Suprapubic skin (tissue), 4 donors: ENCODE results near the gene PLA2R1. TPM values are rescaled to one million over a fixed set of nuclear protein-coding genes. Genes with fewer than 3 reads are reported as not detected.

Source experiments
- DNase-seq, 2 donors: peaks; one replicate each; pipeline ENCODE4 v3.0.0-alpha.2; 2019; ENCODE audit warnings: low spot score in 2 of 2
- H3K27ac ChIP-seq: fragments of 200-600 bp; sonication (generic); one replicate; pipeline ENCODE4 v1.5.1; 2019
- H3K27me3 ChIP-seq: fragments of 200-600 bp; sonication (generic); one replicate; pipeline ENCODE4 v1.5.1; 2019
- H3K36me3 ChIP-seq: fragments of 200-600 bp; sonication (generic); one replicate; pipeline ENCODE4 v1.5.1; 2019
- H3K4me1 ChIP-seq: fragments of 200-600 bp; sonication (generic); one replicate; pipeline ENCODE4 v1.5.1; 2019
- H3K4me3 ChIP-seq: fragments of 200-600 bp; sonication (generic); one replicate; pipeline ENCODE4 v1.5.1; 2019; ENCODE audit warnings: mild to moderate bottlenecking
- H3K9me3 ChIP-seq: fragments of 200-600 bp; sonication (generic); one replicate; pipeline ENCODE4 v1.5.1; 2019
- EP300 ChIP-seq: sonication (generic); formaldehyde crosslinking; IDR thresholded peaks from one replicate; pipeline ENCODE4 v1.6.1; 2017; ENCODE audit warnings: antibody characterized with exemption
- POLR2A ChIP-seq, 2 donors: fragments of 450-650 bp; IDR thresholded peaks; one replicate each; pipeline ENCODE4 v1.6.1; 2017; ENCODE audit warnings: antibody characterized with exemption in 2 of 2, mild to moderate bottlenecking in 2 of 2, moderate library complexity in 2 of 2
- POLR2AphosphoS5 ChIP-seq, 3 donors: sonication (generic); formaldehyde crosslinking; IDR thresholded peaks; one replicate each; pipeline ENCODE4 v1.6.1; 2017; ENCODE audit warnings: antibody characterized with exemption in 3 of 3
- WGBS: methylation state at CpG from one replicate; pipeline ENCODE4 v1.1.5; 2018; 5-methylcytosine and 5-hydroxymethylcytosine counted together
- total RNA-seq, 4 donors: library from RNA; depleted of rRNA; stranded (reverse); fragments of >200 nt; gene quantifications; one replicate each; pipeline ENCODE4 v1.1.0, GENCODE V29; 2016
- TF ChIP-seq, protein P1 (sequence below), 2 donors: fragments of 200-600 bp in 1 of 2; fragments of 450-650 bp in 1 of 2; sonication (generic) in 1 of 2; IDR thresholded peaks; one replicate each; pipeline ENCODE4 v1.5.1; 2016 to 2019; ENCODE audit warnings: antibody characterized with exemption in 2 of 2, mild to moderate bottlenecking in 1 of 2, moderate library complexity in 1 of 2

PLA2R1 gene
- total RNA-seq, 4 donors from 2014 or later = 31.3 to 68.8 (median 40.8) TPM

DNA sequence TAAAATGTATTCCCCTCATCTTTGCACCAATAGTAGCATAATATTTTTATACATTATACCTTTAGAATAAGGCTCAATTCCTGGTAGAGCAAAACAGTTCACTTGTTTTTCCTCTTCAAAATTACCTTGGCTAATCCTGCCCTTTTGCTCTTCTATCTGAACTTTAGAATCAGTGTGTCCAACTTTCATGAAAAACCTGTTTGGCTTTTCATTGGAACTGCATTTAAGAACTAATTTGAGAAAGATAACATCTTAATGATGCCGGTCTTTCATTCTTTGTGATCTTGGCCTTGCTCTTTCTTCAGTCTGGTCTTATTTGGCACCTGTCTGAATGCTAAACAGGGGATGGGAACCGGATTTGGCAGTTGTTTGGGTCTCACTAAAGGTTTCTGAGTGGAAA lies 151.5 kb downstream of the PLA2R1 start:
- no peak overlapping the region for H3K4me3 ChIP-seq
- H3K27me3 ChIP-seq = no peaks in the 10 kb centered on the region
- H3K9me3 ChIP-seq = no peaks in the 10 kb centered on the region
- no peaks in the 10 kb centered on the region for H3K4me1 ChIP-seq
- no peak for DNase-seq
- TF ChIP-seq POLR2AphosphoS5 (IDR thresholded peaks at IDR 0.05) (no peak), EP300 (no peak), POLR2A (IDR thresholded peaks at IDR 0.05) (no peak)
- TF ChIP-seq, protein P1, sequence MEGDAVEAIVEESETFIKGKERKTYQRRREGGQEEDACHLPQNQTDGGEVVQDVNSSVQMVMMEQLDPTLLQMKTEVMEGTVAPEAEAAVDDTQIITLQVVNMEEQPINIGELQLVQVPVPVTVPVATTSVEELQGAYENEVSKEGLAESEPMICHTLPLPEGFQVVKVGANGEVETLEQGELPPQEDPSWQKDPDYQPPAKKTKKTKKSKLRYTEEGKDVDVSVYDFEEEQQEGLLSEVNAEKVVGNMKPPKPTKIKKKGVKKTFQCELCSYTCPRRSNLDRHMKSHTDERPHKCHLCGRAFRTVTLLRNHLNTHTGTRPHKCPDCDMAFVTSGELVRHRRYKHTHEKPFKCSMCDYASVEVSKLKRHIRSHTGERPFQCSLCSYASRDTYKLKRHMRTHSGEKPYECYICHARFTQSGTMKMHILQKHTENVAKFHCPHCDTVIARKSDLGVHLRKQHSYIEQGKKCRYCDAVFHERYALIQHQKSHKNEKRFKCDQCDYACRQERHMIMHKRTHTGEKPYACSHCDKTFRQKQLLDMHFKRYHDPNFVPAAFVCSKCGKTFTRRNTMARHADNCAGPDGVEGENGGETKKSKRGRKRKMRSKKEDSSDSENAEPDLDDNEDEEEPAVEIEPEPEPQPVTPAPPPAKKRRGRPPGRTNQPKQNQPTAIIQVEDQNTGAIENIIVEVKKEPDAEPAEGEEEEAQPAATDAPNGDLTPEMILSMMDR (IDR thresholded peaks at IDR 0.05) = no peak
- no peak overlapping the region for H3K27ac ChIP-seq
- 56% methylated on average over 2 of the region's 2 CpGs for WGBS
- no peaks in the 10 kb centered on the region for H3K36me3 ChIP-seq

DNA sequence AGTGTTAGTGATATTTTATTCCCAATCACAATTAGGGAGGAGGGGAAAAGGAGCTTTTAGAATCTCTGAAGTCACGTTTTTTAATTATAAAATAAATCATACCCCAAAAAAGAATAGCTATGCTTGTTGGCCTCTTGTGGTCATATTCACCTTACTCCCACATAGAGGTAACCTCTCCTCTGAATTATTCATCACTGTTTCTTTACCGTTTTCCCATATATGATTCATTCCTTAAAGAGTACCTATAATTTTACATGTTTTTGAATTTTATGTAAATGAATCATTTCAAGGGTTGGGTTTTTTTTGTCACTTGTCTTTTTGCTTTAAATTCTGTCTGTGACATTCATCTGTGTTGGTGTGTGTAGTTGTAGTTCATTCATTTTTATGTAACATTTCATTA lies 153.8 kb downstream of the PLA2R1 start:
- H3K9me3 ChIP-seq = no peaks in the 10 kb centered on the region
- no peak overlapping the region for H3K4me3 ChIP-seq
- TF ChIP-seq POLR2A (IDR thresholded peaks at IDR 0.05) = no peak
- TF ChIP-seq, protein P1 (IDR thresholded peaks at IDR 0.05) = no peak
- no peak for TF ChIP-seq EP300
- no peak for TF ChIP-seq POLR2AphosphoS5 (IDR thresholded peaks at IDR 0.05)
- H3K4me1 ChIP-seq = peaks cover 11% of the 10 kb centered on the region
- no peak for DNase-seq
- H3K27ac ChIP-seq = no peak overlapping the region
- WGBS = 76% methylated on average over 2 of the region's 2 CpGs
- H3K36me3 ChIP-seq = no peaks in the 10 kb centered on the region
- H3K27me3 ChIP-seq = no peaks in the 10 kb centered on the region

DNA sequence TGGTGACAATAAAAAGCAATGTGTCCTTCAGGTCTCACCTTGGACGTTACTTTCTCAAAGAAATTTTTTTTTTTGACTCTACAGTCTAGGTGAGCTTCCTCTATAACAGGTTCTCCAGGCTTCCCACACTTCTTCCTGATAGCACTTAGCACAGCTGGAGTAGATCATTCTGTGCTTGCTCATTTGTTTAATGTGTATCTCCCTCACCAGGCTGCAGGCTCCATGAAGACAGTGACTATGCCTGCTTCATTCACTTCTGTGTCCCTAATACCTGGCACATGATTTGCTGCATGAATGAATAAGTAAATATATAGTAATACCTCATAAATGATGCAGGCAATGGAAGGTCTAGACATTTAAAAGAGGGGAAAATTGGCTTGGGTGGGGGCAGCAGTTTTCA lies 154.5 kb downstream of the PLA2R1 start:
- Histone ChIP-seq H3K4me3 (no peak overlapping the region), H3K27ac (no peak overlapping the region), H3K4me1 (peaks cover 15% of the 10 kb centered on the region), H3K36me3 (no peaks in the 10 kb centered on the region), H3K9me3 (no peaks in the 10 kb centered on the region), H3K27me3 (no peaks in the 10 kb centered on the region)
- WGBS = 50% methylated on average over 1 of the region's 1 CpG
- DNase-seq = no peak
- no peak for TF ChIP-seq EP300
- TF ChIP-seq, protein P1 (IDR thresholded peaks at IDR 0.05) = no peak
- no peak for TF ChIP-seq POLR2A (IDR thresholded peaks at IDR 0.05)
- TF ChIP-seq POLR2AphosphoS5 (IDR thresholded peaks at IDR 0.05) = no peak

DNA sequence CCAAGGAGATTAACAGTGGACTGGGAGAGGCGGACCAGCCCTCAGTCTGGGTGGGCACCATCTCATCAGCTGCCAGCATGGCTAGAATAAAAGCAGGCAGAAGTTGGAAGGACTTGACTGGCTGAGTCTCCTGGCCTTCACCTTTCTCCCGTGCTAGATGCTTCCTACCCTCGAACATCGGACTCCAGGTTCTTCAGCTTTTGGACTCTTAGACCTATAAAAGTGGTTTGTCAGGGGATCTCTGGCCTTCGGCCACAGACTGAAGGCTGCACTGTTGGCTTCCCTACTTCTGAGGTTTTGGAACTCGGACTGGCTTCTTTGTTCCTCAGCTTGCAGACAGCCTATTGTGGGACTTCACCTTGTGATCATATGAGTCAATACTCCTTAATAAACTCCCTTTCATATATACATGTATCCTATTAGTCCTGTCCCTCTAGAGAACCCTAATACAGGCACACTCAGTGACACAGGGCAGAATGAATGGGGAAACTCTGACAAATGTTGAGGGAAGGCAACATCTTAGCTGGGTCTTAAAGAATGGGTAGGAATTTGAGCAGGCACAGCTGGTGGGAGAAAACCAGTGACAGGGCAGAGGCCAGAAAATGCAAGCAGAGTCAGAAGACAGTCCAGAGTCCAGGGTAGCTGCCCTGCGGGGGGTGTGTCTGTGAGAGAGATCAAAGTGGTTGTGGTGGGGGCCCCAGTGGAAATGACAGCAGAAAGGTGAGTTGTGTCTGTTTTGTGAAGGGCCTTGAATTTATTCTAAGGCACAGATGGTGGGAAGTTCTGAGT lies 156.3 kb downstream of the PLA2R1 start:
- TF ChIP-seq EP300 = no peak
- TF ChIP-seq POLR2AphosphoS5 (IDR thresholded peaks at IDR 0.05) = no peak
- TF ChIP-seq, protein P1 (IDR thresholded peaks at IDR 0.05) = no peak
- TF ChIP-seq POLR2A (IDR thresholded peaks at IDR 0.05) = no peak

DNA sequence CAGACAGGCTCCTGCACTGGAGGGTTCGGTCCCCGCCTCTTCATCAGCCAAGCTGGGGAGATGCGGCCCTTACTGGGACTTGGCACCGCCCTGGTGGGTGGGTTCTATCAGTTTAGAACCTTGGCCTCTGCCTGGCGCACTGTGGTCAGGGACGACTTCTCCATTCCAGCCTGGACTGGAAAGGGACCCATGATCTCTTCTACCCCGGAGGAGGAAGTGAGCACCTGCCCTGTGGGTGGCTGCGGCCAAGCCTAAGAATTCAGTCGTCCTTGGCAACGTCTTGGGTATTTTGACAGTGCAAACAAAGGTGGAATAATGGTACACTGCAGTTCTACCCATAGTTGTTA lies 157.5 kb downstream of the PLA2R1 start:
- WGBS = 30% methylated on average over 6 of the region's 10 CpGs
- DNase-seq = peak in 1 of 2 donors; percentile 68
- no peaks in the 10 kb centered on the region for H3K9me3 ChIP-seq
- H3K27me3 ChIP-seq = no peaks in the 10 kb centered on the region
- H3K36me3 ChIP-seq = no peaks in the 10 kb centered on the region
- H3K4me3 ChIP-seq = peak overlapping the region; percentile 56
- no peak for TF ChIP-seq POLR2A (IDR thresholded peaks at IDR 0.05)
- TF ChIP-seq, protein P1 (IDR thresholded peaks at IDR 0.05) = no peak
- no peak for TF ChIP-seq EP300
- TF ChIP-seq POLR2AphosphoS5 (IDR thresholded peaks at IDR 0.05) = no peak
- H3K27ac ChIP-seq = peak overlapping the region; percentile 53
- H3K4me1 ChIP-seq = peaks cover 16% of the 10 kb centered on the region

More for the DNA sequence above, 156.3 kb downstream of the PLA2R1 start:
- no peak overlapping the region for H3K4me3 ChIP-seq
- no peaks in the 10 kb centered on the region for H3K27me3 ChIP-seq
- peaks cover 16% of the 10 kb centered on the region for H3K4me1 ChIP-seq
- no peak for DNase-seq
- WGBS = 80% methylated on average over 7 of the region's 7 CpGs
- no peaks in the 10 kb centered on the region for H3K36me3 ChIP-seq
- no peak overlapping the region for H3K27ac ChIP-seq
- H3K9me3 ChIP-seq = no peaks in the 10 kb centered on the region
